Activated CD4-positive, alpha-beta T cell treated with anti-CD3 and anti-CD28 coated beads, Interleukin-2, amount 10 ng/mL, durations not matched to agents 24 days and 14 days (primary cell): ENCODE data around the gene TMEM255A. TPM values are rescaled to one million over a fixed set of nuclear protein-coding genes. Genes with fewer than 3 reads are reported as not detected.
A peak's percentile ranks its signal among the peaks of the same experiment; 100 is the strongest.

Source experiments
- DNase-seq: peaks from one replicate; pipeline ENCODE4 v3.0.0; 2022
- H3K27ac Mint-ChIP-seq: one replicate; pipeline ENCODE4 v1.8.0; 2022; ENCODE audit warnings: mild to moderate bottlenecking, mixed read lengths
- H3K27me3 Mint-ChIP-seq: one replicate; pipeline ENCODE4 v1.8.0; 2022; ENCODE audit warnings: mixed read lengths
- H3K36me3 Mint-ChIP-seq: one replicate; pipeline ENCODE4 v1.8.0; 2022; ENCODE audit warnings: low read depth, mild to moderate bottlenecking, mixed read lengths
- H3K4me1 Mint-ChIP-seq: one replicate; pipeline ENCODE4 v1.8.0; 2021; ENCODE audit warnings: mixed read lengths
- H3K4me3 Mint-ChIP-seq: one replicate; pipeline ENCODE4 v1.8.0; 2022; ENCODE audit warnings: mild to moderate bottlenecking, moderate library complexity, mixed read lengths
- H3K9me3 Mint-ChIP-seq: one replicate; pipeline ENCODE4 v1.8.0; 2021; ENCODE audit warnings: mixed read lengths
- intact Hi-C: fragments of 100-400 bp; cut with micrococcal nuclease; formaldehyde crosslinking; loops from one replicate; pipeline ENCODE4 v1.15.1; 2023
- total RNA-seq: library from RNA; stranded (reverse); gene quantifications from 2 replicates; pipeline ENCODE4 v1.2.3, GENCODE V29; 2022

TMEM255A gene
- total RNA-seq, 1 donor from 2014 or later, result not detected

DNA sequence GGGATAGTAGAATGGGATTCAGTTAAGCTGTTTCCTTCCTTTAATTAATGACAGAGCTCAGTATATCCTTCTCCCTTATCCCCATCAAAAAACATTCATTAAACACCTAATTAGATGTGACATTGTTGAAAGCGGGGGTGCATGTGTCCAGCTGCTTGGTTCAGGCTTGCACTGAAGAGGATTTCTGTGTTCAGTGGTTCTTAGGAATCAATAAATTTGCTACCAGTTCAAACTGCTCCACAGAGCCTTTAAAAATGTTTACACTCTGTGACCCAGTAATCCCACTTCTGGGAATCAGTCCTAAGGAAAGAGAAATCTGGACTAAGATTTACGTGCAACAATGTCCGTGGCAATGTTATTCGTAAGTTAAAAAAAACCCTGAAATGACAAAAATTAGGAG is 7.2 kb upstream of the TMEM255A start:
- intact Hi-C loops, result no loop called here
- Mint-ChIP-seq H3K9me3 (no peaks in the 10 kb centered on the region), H3K27me3 (peaks cover 33% of the 10 kb centered on the region)

GRCh38 chrX:120316587-120317283 is 5.5 kb upstream of the TMEM255A start:
- Mint-ChIP-seq H3K4me1 (no peaks in the 10 kb centered on the region), H3K27ac (no peak overlapping the region), H3K27me3 (peaks cover 47% of the 10 kb centered on the region), H3K36me3 (no peaks in the 10 kb centered on the region), H3K9me3 (no peaks in the 10 kb centered on the region), H3K4me3 (no peak overlapping the region)
- DNase-seq, result no peak
- intact Hi-C loops, result no loop called here

More for the DNA sequence above, 7.2 kb upstream of the TMEM255A start:
- no peak overlapping the region for H3K27ac Mint-ChIP-seq
- H3K36me3 Mint-ChIP-seq, result no peaks in the 10 kb centered on the region
- no peak overlapping the region for H3K4me3 Mint-ChIP-seq
- no peak for DNase-seq
- no peaks in the 10 kb centered on the region for H3K4me1 Mint-ChIP-seq

- no peak for DNase-seq
- H3K4me3 Mint-ChIP-seq, result no peak overlapping the region
- intact Hi-C loops, result no loop called here
- H3K27me3 Mint-ChIP-seq, result peaks cover 48% of the 10 kb centered on the region
- no peaks in the 10 kb centered on the region for H3K9me3 Mint-ChIP-seq
- no peak overlapping the region for H3K27ac Mint-ChIP-seq
- no peaks in the 10 kb centered on the region for H3K36me3 Mint-ChIP-seq
- H3K4me1 Mint-ChIP-seq, result no peaks in the 10 kb centered on the region
Observed at GRCh38 chrX:120315776-120316175, 4.5 kb upstream of the TMEM255A start.

DNA sequence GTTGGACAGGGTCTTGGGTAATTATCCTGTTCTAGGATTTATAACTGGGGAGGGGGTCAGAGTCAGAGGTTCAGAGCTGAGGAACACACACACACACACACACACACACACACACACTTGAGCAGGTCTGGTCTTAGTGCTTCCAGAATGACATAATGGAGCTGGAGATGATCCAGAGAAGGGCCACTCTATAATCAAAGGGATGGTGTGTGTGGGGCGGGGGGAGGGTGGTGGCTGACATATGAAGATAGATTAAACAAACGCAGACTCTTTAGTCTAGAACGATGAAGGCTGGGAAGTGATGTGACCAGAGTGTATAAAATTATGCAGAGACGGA is 434 bp upstream of the TMEM255A start:
- H3K27me3 Mint-ChIP-seq, result peaks cover 66% of the 10 kb centered on the region

DNA sequence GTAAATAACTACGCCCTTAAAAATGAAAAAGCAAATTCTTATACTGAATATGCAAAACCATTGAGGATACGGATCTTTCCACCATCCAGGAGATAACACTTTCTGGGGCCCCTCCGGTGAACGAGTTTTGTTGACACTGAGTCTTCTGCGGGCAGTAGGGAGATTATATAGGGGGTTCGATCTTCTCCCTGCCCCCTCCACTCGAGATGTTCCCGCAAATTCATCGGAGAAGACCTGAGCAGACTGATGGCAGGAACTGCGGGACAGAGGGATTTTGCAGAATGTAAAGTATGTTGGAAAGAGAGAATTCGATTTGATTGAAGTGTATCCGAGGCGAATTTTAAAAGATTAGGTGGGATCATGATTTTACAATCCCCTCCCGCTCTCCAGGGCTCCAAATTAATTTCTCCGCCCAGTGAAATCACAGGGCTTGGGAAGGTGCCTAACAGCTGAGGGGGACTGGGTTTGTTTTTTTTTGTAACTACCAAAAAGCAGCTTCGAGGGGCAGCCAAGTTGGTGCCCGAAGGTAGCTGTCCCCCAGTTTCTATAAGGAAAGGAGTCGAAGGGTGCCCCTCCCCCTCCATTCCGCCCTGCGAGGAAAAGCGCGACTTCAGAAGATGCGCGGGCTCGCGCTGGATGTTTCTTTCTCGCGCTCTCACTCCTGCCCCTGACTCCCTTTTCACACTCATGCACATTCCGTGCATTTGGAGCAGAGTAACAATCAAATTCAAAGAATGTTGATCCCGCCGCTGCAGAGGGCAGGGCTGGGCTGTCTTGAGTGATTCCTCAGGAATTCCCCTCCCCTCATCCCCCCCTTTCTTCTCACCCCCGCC is 1.2 kb downstream of the TMEM255A start:
- intact Hi-C loops, result loop anchor here (1.0 to 5.0 kb wide), 2 partner anchors 60 to 147 kb away; partner anchors contain the start of gene ZBTB33
- no peaks in the 10 kb centered on the region for H3K36me3 Mint-ChIP-seq
- H3K9me3 Mint-ChIP-seq, result no peaks in the 10 kb centered on the region
- peaks cover 65% of the 10 kb centered on the region for H3K27me3 Mint-ChIP-seq
- H3K4me3 Mint-ChIP-seq, result peak overlapping the region; percentile 74
- H3K27ac Mint-ChIP-seq, result no peak overlapping the region
- H3K4me1 Mint-ChIP-seq, result peaks cover 18% of the 10 kb centered on the region
- peak; percentile 64 for DNase-seq

More for the DNA sequence above, 434 bp upstream of the TMEM255A start:
- no peaks in the 10 kb centered on the region for H3K9me3 Mint-ChIP-seq
- intact Hi-C loops, result no loop called here
- no peak for DNase-seq
- no peak overlapping the region for H3K27ac Mint-ChIP-seq
- no peak overlapping the region for H3K4me3 Mint-ChIP-seq
- no peaks in the 10 kb centered on the region for H3K36me3 Mint-ChIP-seq
- peaks cover 12% of the 10 kb centered on the region for H3K4me1 Mint-ChIP-seq

DNA sequence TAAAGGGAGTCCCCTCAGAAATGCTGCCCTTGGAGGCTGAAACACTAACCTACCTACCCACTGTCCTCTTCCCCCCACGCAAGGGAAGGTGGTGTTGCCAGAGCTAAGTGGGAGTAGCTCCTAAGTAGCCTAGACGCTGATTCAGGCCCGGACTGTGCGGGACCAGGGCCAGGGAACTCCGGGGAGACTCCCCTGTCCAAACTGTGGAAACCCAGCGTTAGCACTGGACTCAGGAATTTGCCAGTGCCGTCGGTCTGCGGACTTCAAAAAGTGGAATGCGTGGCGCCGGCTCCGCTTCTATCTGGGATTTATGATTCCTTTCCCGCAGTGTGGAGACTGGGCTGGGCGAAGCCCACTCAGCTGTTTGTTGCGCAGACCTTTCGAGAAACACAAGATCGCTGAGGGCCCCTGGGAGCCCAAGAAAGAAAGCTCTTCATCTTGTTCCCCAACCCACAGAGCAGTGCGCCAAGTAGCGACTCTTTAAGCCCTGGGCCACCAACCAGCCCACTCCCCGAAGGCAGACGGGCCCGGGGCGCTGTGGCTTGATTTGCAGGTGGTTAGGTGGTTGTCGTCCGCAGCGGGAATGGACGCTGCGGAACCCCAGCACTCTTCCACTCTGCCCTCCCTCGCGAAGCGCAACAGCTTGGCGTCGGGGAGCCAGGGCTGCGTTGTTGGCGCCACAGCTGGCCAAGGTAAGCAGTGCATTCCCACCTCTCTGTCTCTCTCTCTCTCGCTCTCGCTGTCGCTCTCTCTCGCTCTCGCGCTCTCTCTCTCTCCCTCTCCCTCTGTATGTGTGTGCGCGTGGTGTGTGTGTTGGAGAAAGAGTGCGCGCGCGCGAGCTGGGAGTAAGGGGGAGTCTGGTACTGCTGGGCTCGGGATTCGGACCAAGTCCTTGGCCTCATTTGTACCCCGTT is 2.0 kb downstream of the TMEM255A start:
- H3K4me1 Mint-ChIP-seq, result peaks cover 18% of the 10 kb centered on the region
- DNase-seq, result peak; percentile 89
- intact Hi-C loops, result loop anchor here (1.0 to 5.0 kb wide), 2 partner anchors 59 to 148 kb away; partner anchors contain the start of gene ZBTB33
- no peaks in the 10 kb centered on the region for H3K9me3 Mint-ChIP-seq
- peak overlapping the region; percentile 74 for H3K4me3 Mint-ChIP-seq
- H3K27ac Mint-ChIP-seq, result peak overlapping the region; percentile 13
- H3K27me3 Mint-ChIP-seq, result peaks cover 59% of the 10 kb centered on the region
- no peaks in the 10 kb centered on the region for H3K36me3 Mint-ChIP-seq

GRCh38 chrX:120308558-120308957 is 2.7 kb downstream of the TMEM255A start:
- Mint-ChIP-seq H3K27ac (no peak overlapping the region), H3K9me3 (no peaks in the 10 kb centered on the region), H3K4me1 (peaks cover 18% of the 10 kb centered on the region), H3K27me3 (peaks cover 57% of the 10 kb centered on the region), H3K4me3 (peak overlapping the region; percentile 74), H3K36me3 (no peaks in the 10 kb centered on the region)
- DNase-seq, result no peak
- intact Hi-C loops, result loop anchor here (5.0 kb wide), 1 partner anchor 149 kb away; no protein-coding TSS in a partner anchor

GRCh38 chrX:120306630-120307029 is 4.6 kb downstream of the TMEM255A start:
- no peaks in the 10 kb centered on the region for H3K9me3 Mint-ChIP-seq
- intact Hi-C loops, result loop anchor here (5.0 kb wide), 1 partner anchor 151 kb away; no protein-coding TSS in a partner anchor
- H3K27me3 Mint-ChIP-seq, result peaks cover 39% of the 10 kb centered on the region
- no peaks in the 10 kb centered on the region for H3K36me3 Mint-ChIP-seq
- H3K27ac Mint-ChIP-seq, result no peak overlapping the region
- peaks cover 29% of the 10 kb centered on the region for H3K4me1 Mint-ChIP-seq
- no peak overlapping the region for H3K4me3 Mint-ChIP-seq
- DNase-seq, result no peak

- Mint-ChIP-seq H3K4me3 (no peak overlapping the region), H3K27ac (no peak overlapping the region), H3K27me3 (peaks cover 33% of the 10 kb centered on the region), H3K36me3 (no peaks in the 10 kb centered on the region), H3K4me1 (peaks cover 29% of the 10 kb centered on the region), H3K9me3 (no peaks in the 10 kb centered on the region)
- intact Hi-C loops, result loop anchor here (5.0 kb wide), 1 partner anchor 152 kb away; no protein-coding TSS in a partner anchor
- no peak for DNase-seq
Observed at GRCh38 chrX:120305531-120306141, 5.6 kb downstream of the TMEM255A start.

GRCh38 chrX:120304256-120304655 is 7.0 kb downstream of the TMEM255A start:
- H3K27me3 Mint-ChIP-seq, result peaks cover 21% of the 10 kb centered on the region
- H3K4me3 Mint-ChIP-seq, result no peak overlapping the region
- DNase-seq, result no peak
- intact Hi-C loops, result no loop called here
- H3K4me1 Mint-ChIP-seq, result peaks cover 22% of the 10 kb centered on the region
- H3K27ac Mint-ChIP-seq, result no peak overlapping the region
- no peaks in the 10 kb centered on the region for H3K36me3 Mint-ChIP-seq
- H3K9me3 Mint-ChIP-seq, result no peaks in the 10 kb centered on the region

DNA sequence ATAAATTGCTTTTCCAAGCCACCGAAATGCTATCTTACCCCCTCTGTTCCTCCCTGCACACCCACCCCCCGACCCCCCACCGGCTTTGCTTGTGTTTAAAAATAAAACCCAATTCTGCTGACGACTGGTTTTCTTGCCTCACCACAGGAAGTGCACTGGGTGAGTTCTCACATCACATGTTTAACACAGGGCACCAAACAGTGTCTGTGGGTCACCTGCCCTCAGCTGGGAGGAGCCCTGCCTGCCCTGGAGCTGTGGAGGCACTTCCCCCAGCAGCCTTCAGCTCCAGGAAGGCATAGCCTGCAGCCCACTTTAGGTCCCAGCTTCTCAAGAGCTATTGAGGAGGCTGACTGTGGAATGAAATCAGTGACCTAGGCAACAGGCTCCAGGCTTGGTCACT is 8.8 kb downstream of the TMEM255A start:
- Mint-ChIP-seq H3K4me1 (peaks cover 22% of the 10 kb centered on the region), H3K36me3 (no peaks in the 10 kb centered on the region), H3K27me3 (peaks cover 6% of the 10 kb centered on the region), H3K27ac (no peak overlapping the region), H3K4me3 (peak overlapping the region; percentile 36), H3K9me3 (no peaks in the 10 kb centered on the region)
- DNase-seq, result peak; percentile 76
- intact Hi-C loops, result no loop called here

DNA sequence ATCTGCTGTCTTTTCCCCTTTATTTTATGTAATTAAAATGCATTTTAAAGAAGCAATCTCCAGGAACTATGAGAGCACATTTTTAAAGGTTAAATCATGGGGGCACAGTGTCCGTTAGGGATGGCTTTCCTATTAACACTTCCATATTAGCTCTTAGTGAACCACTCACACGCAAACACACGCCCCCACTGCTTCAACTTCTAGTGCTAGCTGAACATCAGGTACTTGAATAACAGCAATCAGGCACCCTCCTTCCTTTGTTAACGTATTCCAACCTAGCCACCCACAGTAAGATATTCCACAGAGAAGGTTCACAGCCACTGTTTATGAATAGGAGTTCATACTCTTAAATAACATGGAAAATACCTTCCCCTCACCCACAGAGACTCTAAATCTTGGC is 9.3 kb downstream of the TMEM255A start:
- intact Hi-C loops, result no loop called here
- Mint-ChIP-seq H3K27me3 (peaks cover 5% of the 10 kb centered on the region), H3K9me3 (no peaks in the 10 kb centered on the region), H3K27ac (no peak overlapping the region), H3K4me3 (no peak overlapping the region), H3K4me1 (peaks cover 20% of the 10 kb centered on the region), H3K36me3 (no peaks in the 10 kb centered on the region)
- DNase-seq, result no peak

DNA sequence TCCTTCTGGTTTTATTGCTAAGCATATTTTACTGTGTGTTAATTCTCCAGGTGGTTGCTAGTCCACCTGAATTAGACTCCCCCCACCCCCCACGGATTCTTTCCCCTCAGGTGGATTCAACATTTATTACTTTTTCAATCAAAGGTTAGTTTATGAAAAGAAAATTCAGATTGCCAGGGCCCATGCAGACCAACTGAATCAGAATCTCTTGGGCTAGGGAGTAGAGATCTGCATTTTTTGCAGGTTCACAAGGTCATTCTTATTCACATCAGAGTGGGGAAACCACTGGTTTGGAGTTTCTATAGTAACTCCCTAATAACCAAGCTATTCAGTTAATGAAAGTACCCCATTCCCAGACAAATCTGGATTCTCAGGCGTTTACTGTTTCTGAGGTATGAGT is 9.8 kb downstream of the TMEM255A start:
- H3K4me1 Mint-ChIP-seq, result peaks cover 15% of the 10 kb centered on the region
- H3K9me3 Mint-ChIP-seq, result no peaks in the 10 kb centered on the region
- no peak overlapping the region for H3K4me3 Mint-ChIP-seq
- intact Hi-C loops, result no loop called here
- H3K27me3 Mint-ChIP-seq, result peaks cover 4% of the 10 kb centered on the region
- H3K27ac Mint-ChIP-seq, result no peak overlapping the region
- H3K36me3 Mint-ChIP-seq, result no peaks in the 10 kb centered on the region
- no peak for DNase-seq
